ENCODE data around the gene IDI2.

Gene IDI2

GRCh38 chr10:980468-981093 lies 45.1 kb downstream of the IDI2 start:
- DNase-seq (ENCODE audit: low read depth in 2 of 2): no peak

- no peak for DNase-seq (ENCODE audit: low read depth in 2 of 2)
These were observed 46.7 kb downstream of the IDI2 start for GRCh38 chr10:978826-979421.

DNA sequence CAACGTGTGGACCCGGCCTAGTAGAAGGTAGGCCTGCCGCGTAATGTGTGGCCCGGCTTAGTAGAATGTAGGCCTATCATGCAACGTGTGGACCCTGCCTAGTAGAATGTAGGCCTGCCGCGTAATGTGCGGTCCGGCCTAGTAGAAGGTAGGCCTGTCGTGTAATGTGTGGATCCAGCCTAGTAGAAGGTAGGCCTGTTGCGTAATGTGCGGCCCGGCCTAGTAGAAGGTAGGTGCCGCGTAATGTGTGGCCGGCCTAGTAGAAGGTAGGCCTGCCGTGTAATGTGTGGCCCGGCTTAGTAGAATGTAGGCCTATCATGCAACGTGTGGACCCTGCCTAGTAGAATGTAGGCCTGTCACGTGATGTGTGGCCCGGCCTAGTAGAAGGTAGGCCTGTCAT lies 49.3 kb downstream of the IDI2 start:
- DNase-seq (ENCODE audit: low read depth in 2 of 2): no peak

DNA sequence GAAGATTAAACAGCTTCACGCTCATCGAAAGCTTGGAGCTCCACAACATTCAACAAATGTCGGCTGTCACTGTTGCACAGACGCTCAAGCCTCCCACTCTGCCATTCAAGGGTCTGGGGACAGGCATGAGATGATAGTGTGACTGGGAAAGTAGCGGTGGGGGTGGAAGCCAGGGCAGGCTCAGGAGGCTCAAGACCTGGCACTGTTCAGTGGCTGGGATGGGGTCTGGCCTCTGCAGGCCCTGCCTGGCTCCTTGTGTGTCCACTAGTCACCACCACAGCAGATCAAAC lies 50.9 kb downstream of the IDI2 start:
- no peak for DNase-seq (ENCODE audit: low read depth in 2 of 2)

- no peak for DNase-seq (ENCODE audit: low read depth in 2 of 2)
These were observed 51.4 kb downstream of the IDI2 start for GRCh38 chr10:974038-974784.

- DNase-seq (ENCODE audit: low read depth in 2 of 2): no peak
These were observed 52.9 kb downstream of the IDI2 start for GRCh38 chr10:972763-973162.

DNA sequence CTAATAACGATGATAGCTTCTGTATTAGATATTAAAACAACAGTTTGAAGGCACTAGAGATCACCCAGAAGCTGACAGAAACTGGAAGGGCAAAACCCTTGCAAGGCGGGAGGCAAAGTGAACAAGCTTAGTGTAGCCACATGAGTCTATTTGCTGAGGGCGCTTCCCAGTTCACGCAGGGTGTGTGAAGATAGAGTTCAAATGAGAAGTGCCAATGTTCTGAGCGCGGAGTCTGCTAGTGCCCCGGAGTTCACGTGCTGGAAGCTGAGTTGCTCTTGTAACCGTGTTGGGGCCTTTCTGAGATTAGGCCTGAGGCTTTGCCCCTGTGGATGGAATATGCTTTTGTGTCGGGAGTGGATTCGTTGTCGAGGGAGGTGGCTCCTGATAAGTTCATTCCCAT lies 54.0 kb downstream of the IDI2 start:
- no peak for DNase-seq (ENCODE audit: low read depth in 2 of 2)

GRCh38 chr10:971150-971542 lies 54.5 kb downstream of the IDI2 start:
- no peak for DNase-seq (ENCODE audit: low read depth in 2 of 2)

DNA sequence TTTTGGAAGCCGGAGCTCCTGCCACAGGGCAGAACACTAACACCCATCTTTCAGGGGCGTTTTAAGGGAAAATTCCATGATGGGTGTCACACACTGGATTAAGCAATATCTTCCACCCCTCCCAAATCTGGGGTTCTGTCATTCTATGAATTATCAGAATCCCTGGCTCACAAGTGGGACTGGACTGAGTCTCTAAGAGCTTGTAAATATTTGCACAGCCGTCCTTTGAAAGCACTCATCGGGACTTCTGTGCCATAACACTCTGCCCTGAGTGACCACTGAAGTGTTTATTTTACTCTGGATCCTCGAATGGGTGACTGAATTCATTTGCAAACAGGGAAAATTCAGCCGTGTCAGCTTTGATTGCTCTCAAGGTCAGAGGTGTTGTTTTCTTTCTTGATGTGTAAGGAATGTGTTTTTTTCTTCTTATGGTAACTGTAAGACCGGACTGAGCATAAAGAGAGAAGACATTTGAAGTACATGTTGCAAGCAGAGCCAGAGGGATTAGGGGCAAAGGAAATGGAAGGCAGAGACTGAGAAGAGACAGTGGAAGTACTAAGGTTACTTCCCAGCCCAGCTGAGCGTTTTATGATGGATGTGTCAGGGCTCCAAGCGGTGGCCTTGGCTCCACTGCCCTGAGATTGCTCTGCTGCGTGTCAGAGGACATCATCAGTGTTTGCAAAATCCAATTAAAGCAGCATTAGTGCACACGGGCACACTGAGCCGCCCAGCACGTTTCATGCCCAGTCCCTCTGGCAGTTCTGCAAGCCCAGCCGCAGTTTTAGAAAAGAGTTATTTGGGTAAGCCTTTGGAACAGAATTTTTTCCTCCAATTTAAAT lies 55.1 kb downstream of the IDI2 start:
- DNase-seq (ENCODE audit: low read depth in 2 of 2): no peak

GRCh38 chr10:969473-970150 lies 56.0 kb downstream of the IDI2 start:
- DNase-seq (ENCODE audit: low read depth in 2 of 2): no peak

Data from stimulated activated CD8-positive, alpha-beta memory T cell treated with anti-CD3 and anti-CD28 coated beads, Interleukin-7, amount 100 ng/mL, for 1 hour (primary cell).